HT-29 (cell line): ENCODE measurements around the gene SPPL3. TPM values are rescaled to one million over a fixed set of nuclear protein-coding genes. Genes with fewer than 3 reads are reported as not detected.
A peak's percentile ranks its signal among the peaks of the same experiment; 100 is the strongest.
"Not testable (repeated sequence)": the region's sequence is repeated elsewhere in the genome, so short reads cannot be mapped to it uniquely, and the experiment has no call there.

Source experiments
- DNase-seq: peaks from one replicate; pipeline ENCODE4 v3.0.0-alpha.2; 2015; ENCODE audit warnings: low spot score
- total RNA-seq: library from RNA; depleted of rRNA; stranded (reverse); fragments of >200 nt; shearing (Covaris generic); gene quantifications from 2 replicates; pipeline ENCODE4 v1.2.3, GENCODE V29; 2014

Gene SPPL3
- total RNA-seq, 1 experiment from 2014 or later = 7.9 TPM

- DNase-seq = no peak
Measured at GRCh38 chr12:120921637-120922036, 17.5 kb upstream of the SPPL3 start.

GRCh38 chr12:120920178-120920577 lies 16.0 kb upstream of the SPPL3 start:
- no peak for DNase-seq

- DNase-seq = no peak
Measured at GRCh38 chr12:120917748-120918147, 13.6 kb upstream of the SPPL3 start.

- no peak for DNase-seq
Measured at GRCh38 chr12:120916561-120916960, 12.4 kb upstream of the SPPL3 start.

GRCh38 chr12:120914794-120915193 lies 10.6 kb upstream of the SPPL3 start:
- DNase-seq = no peak

GRCh38 chr12:120909633-120910298 lies 5.6 kb upstream of the SPPL3 start:
- DNase-seq = no peak

GRCh38 chr12:120905856-120906384 lies 1.8 kb upstream of the SPPL3 start:
- DNase-seq = no peak

- DNase-seq = peak; percentile 75
Measured at GRCh38 chr12:120903412-120904196, 554 bp downstream of the SPPL3 start.

- no peak for DNase-seq
Measured at GRCh38 chr12:120902846-120903411, 1.2 kb downstream of the SPPL3 start.

GRCh38 chr12:120901818-120902217 lies 2.3 kb downstream of the SPPL3 start:
- DNase-seq = no peak

GRCh38 chr12:120901101-120901500 lies 3.1 kb downstream of the SPPL3 start:
- not testable (repeated sequence) for DNase-seq

- no peak for DNase-seq
Measured at GRCh38 chr12:120895532-120895931, 8.6 kb downstream of the SPPL3 start.

GRCh38 chr12:120892265-120892664 lies 11.9 kb downstream of the SPPL3 start:
- DNase-seq = no peak

GRCh38 chr12:120890963-120891362 lies 13.2 kb downstream of the SPPL3 start:
- DNase-seq = no peak

GRCh38 chr12:120887253-120888043 lies 16.7 kb downstream of the SPPL3 start:
- no peak for DNase-seq

- no peak for DNase-seq
Measured at GRCh38 chr12:120886199-120887018, 17.7 kb downstream of the SPPL3 start.

- DNase-seq = no peak
Measured at GRCh38 chr12:120885521-120885920, 18.6 kb downstream of the SPPL3 start.

- no peak for DNase-seq
Measured at GRCh38 chr12:120884644-120885043, 19.5 kb downstream of the SPPL3 start.

GRCh38 chr12:120882055-120882555 lies 22.1 kb downstream of the SPPL3 start:
- no peak for DNase-seq

- no peak for DNase-seq
Measured at GRCh38 chr12:120879718-120880300, 24.3 kb downstream of the SPPL3 start.
